GM23338 (cell line): ENCODE data around the gene TM7SF2. TPM values are rescaled to one million over a fixed set of nuclear protein-coding genes. Genes with fewer than 3 reads are reported as not detected.

Source experiments
- ATAC-seq: fragments of 200-7000 bp; cut with Tn5 transposase; 3 replicates; pipeline ENCODE4 v1.9.1; 2020
- DNase-seq: peaks from one replicate; pipeline ENCODE4 v3.0.0-alpha.2; 2015; ENCODE audit warnings: low spot score
- H2AFZ ChIP-seq: fragments of 200-600 bp; sonication (generic); 2 replicates; pipeline ENCODE4 v1.8.0; 2016; ENCODE audit warnings: antibody characterized with exemption, mild to moderate bottlenecking, moderate library complexity
- H3F3A ChIP-seq: fragments of 200-600 bp; sonication (generic); replicated peaks from 2 replicates; pipeline ENCODE4 v1.8.0; 2017; ENCODE audit warnings: antibody characterized with exemption, mixed run types, low read depth
- H3K27ac ChIP-seq: fragments of 200-600 bp; sonication (generic); 2 replicates; pipeline ENCODE4 v1.6.1; 2016; ENCODE audit warnings: low read depth
- H3K27me3 ChIP-seq: fragments of 200-600 bp; sonication (generic); 2 replicates; pipeline ENCODE4 v1.8.0; 2016; ENCODE audit warnings: mild to moderate bottlenecking, mixed run types, moderate library complexity; ENCODE audit not compliant: insufficient read depth
- H3K36me3 ChIP-seq: fragments of 200-600 bp; sonication (generic); 2 replicates; pipeline ENCODE4 v1.8.0; 2016; ENCODE audit warnings: mild to moderate bottlenecking; ENCODE audit not compliant: insufficient read depth
- H3K4me1 ChIP-seq: fragments of 200-600 bp; sonication (generic); 2 replicates; pipeline ENCODE4 v1.8.0; 2016; ENCODE audit warnings: mild to moderate bottlenecking, moderate library complexity; ENCODE audit not compliant: insufficient read depth
- H3K4me2 ChIP-seq: fragments of 200-600 bp; sonication (generic); 2 replicates; pipeline ENCODE4 v1.7.1; 2017; ENCODE audit warnings: mixed run types
- H3K4me3 ChIP-seq: fragments of 200-600 bp; sonication (generic); 2 replicates; pipeline ENCODE4 v1.6.1; 2016; ENCODE audit warnings: mixed run types
- H3K79me2 ChIP-seq: fragments of 200-600 bp; sonication (generic); replicated peaks from 2 replicates; pipeline ENCODE4 v1.8.0; 2017; ENCODE audit warnings: mild to moderate bottlenecking; ENCODE audit not compliant: insufficient read depth
- H3K9me2 ChIP-seq: fragments of 200-600 bp; sonication (generic); 2 replicates; pipeline ENCODE4 v1.8.0; 2017; ENCODE audit not compliant: insufficient read depth
- H4K20me1 ChIP-seq: fragments of 200-600 bp; sonication (generic); replicated peaks from 2 replicates; pipeline ENCODE4 v1.8.0; 2017; ENCODE audit warnings: mild to moderate bottlenecking; ENCODE audit not compliant: insufficient read depth
- H3K27ac Mint-ChIP-seq: 2 replicates; pipeline ENCODE4 v1.8.0; 2020; ENCODE audit warnings: inconsistent platforms, mild to moderate bottlenecking, moderate library complexity, mixed read lengths
- H3K27me3 Mint-ChIP-seq: 3 replicates; pipeline ENCODE4 v1.8.0; 2022; ENCODE audit warnings: low read depth, mild to moderate bottlenecking, moderate library complexity, mixed read lengths, inconsistent platforms; ENCODE audit not compliant: insufficient read depth, poor library complexity
- H3K36me3 Mint-ChIP-seq: 3 replicates; pipeline ENCODE4 v1.8.0; 2021; ENCODE audit warnings: low read depth, mild to moderate bottlenecking, inconsistent platforms, moderate library complexity, mixed read lengths
- H3K4me1 Mint-ChIP-seq: 3 replicates; pipeline ENCODE4 v1.8.0; 2020; ENCODE audit warnings: mild to moderate bottlenecking, inconsistent platforms, mixed read lengths
- H3K4me3 Mint-ChIP-seq: 3 replicates; pipeline ENCODE4 v1.8.0; 2021; ENCODE audit warnings: moderate library complexity, mild to moderate bottlenecking, inconsistent platforms, mixed read lengths
- H3K9me3 Mint-ChIP-seq: 3 replicates; pipeline ENCODE4 v1.8.0; 2020; ENCODE audit warnings: moderate library complexity, mild to moderate bottlenecking, inconsistent platforms, mixed read lengths
- CTCF ChIP-seq, 2 experiments: fragments of 200-600 bp in 1 of 2; sonication (generic) in 1 of 2; conservative IDR thresholded peaks; 2 replicates each; pipeline versions ENCODE4 v1.5.1 to v1.6.1; 2016 to 2017; ENCODE audit warnings: antibody characterized with exemption in 2 of 2, low read depth in 2 of 2, mild to moderate bottlenecking in 2 of 2, moderate library complexity in 1 of 2
- ETS1 ChIP-seq: IDR thresholded peaks from 2 replicates; pipeline ENCODE4 v1.6.1; 2016; ENCODE audit warnings: antibody characterized with exemption
- EZH2 ChIP-seq: fragments of 200-600 bp; sonication (generic); IDR thresholded peaks from one replicate; pipeline ENCODE4 v1.8.0; 2017; ENCODE audit warnings: antibody characterized with exemption, mild to moderate bottlenecking, low read depth; ENCODE audit not compliant: unreplicated experiment
- EZH2phosphoT487 ChIP-seq: fragments of 200-600 bp; sonication (generic); IDR thresholded peaks from one replicate; pipeline ENCODE4 v1.8.1; 2018; ENCODE audit warnings: antibody characterized with exemption; ENCODE audit not compliant: unreplicated experiment
- JUNB ChIP-seq: IDR thresholded peaks from one replicate; pipeline ENCODE4 v1.6.1; 2016; ENCODE audit warnings: antibody characterized with exemption; ENCODE audit not compliant: unreplicated experiment
- POLR2AphosphoS5 ChIP-seq: IDR thresholded peaks from 2 replicates; pipeline ENCODE4 v1.6.1; 2016; ENCODE audit warnings: antibody characterized with exemption, low read depth
- STAT1 ChIP-seq: IDR thresholded peaks from one replicate; pipeline ENCODE4 v1.6.1; 2016; ENCODE audit warnings: antibody characterized with exemption; ENCODE audit not compliant: unreplicated experiment
- ZNF114 ChIP-seq: fragments of 250-450 bp; sonication (Bioruptor Pico); IDR thresholded peaks from 2 replicates; pipeline ENCODE4 v1.5.0; 2020; ENCODE audit warnings: mild to moderate bottlenecking, moderate library complexity
- polyA plus RNA-seq: library from polyadenylated mRNA; unstranded; fragments of >200 nt; fragmentation: Nextera tagmentation; extraction: Ambion mirVana; gene quantifications from 2 replicates; pipeline ENCODE4 v1.2.1, GENCODE V29; 2016
- total RNA-seq: library from RNA; depleted of rRNA; stranded (reverse); fragments of >200 nt; shearing (Covaris generic); gene quantifications from 2 replicates; pipeline ENCODE4 v1.2.3, GENCODE V29; 2014
- TF ChIP-seq, protein P1 (sequence below): IDR thresholded peaks from one replicate; pipeline ENCODE4 v1.6.1; 2018; ENCODE audit warnings: antibody characterized with exemption; ENCODE audit not compliant: unreplicated experiment

TM7SF2 gene
- total and polyA plus RNA-seq, 2 experiments from 2014 or later = 43.5 to 82.3 TPM

GRCh38 chr11:65100674-65101350 lies 10.9 kb upstream of the TM7SF2 start:
- H3K36me3 Mint-ChIP-seq = peaks cover 4% of the 10 kb centered on the region
- H3K4me2 ChIP-seq = no peak overlapping the region
- no peak overlapping the region for H3K4me3 ChIP-seq
- H3K4me3 Mint-ChIP-seq = no peak overlapping the region
- H3K4me1 ChIP-seq = peaks cover 6% of the 10 kb centered on the region
- H3K36me3 ChIP-seq = peaks cover 7% of the 10 kb centered on the region; the same call in 1 of the 2 replicates
- no peaks in the 10 kb centered on the region for H3K9me2 ChIP-seq
- H3F3A ChIP-seq = 0 out of 2 replicates have a peak, but pooled peaks cover 5% of the 10 kb centered on the region
- no peak for ATAC-seq
- no peaks in the 10 kb centered on the region for H3K27me3 ChIP-seq
- no peak for DNase-seq
- peak; percentile 13 to 37; a peak in 2 of 4 replicates for TF ChIP-seq CTCF (conservative IDR thresholded peaks at IDR 0.05; ENCODE audit: low read depth in 2 of 2)
- TF ChIP-seq POLR2AphosphoS5 = no peak
- H3K27ac ChIP-seq = no peak overlapping the region
- peaks cover 2% of the 10 kb centered on the region; the same call in 1 of the 2 replicates for H4K20me1 ChIP-seq
- H3K4me1 Mint-ChIP-seq = peaks cover under 1% of the 10 kb centered on the region; the same call in 2 of the 3 replicates
- peaks cover 46% of the 10 kb centered on the region for H3K79me2 ChIP-seq
- H3K27me3 Mint-ChIP-seq = peaks cover 3% of the 10 kb centered on the region
- H3K9me3 Mint-ChIP-seq = no peaks in the 10 kb centered on the region
- H2AFZ ChIP-seq = no peak overlapping the region
- H3K27ac Mint-ChIP-seq = no peak overlapping the region

- Mint-ChIP-seq H3K4me3 (no peak overlapping the region), H3K27ac (no peak overlapping the region), H3K27me3 (peaks cover 2% of the 10 kb centered on the region), H3K4me1 (no peaks in the 10 kb centered on the region; the same call in 2 of the 3 replicates), H3K9me3 (no peaks in the 10 kb centered on the region; the same call in 1 of the 3 replicates), H3K36me3 (peaks cover 11% of the 10 kb centered on the region)
- no peaks in the 10 kb centered on the region for H3K9me2 ChIP-seq
- no peak overlapping the region for H2AFZ ChIP-seq
- H3K79me2 ChIP-seq = peaks cover 40% of the 10 kb centered on the region
- H3K4me2 ChIP-seq = no peak overlapping the region
- no peak overlapping the region for H3K27ac ChIP-seq
- peaks cover 2% of the 10 kb centered on the region; the same call in 1 of the 2 replicates for H4K20me1 ChIP-seq
- no peaks in the 10 kb centered on the region; the same call in 1 of the 2 replicates for H3K4me1 ChIP-seq
- H3K4me3 ChIP-seq = no peak overlapping the region
- DNase-seq = no peak
- no peaks in the 10 kb centered on the region for H3F3A ChIP-seq
- 0 out of 2 replicates have a peak, but pooled peaks cover 7% of the 10 kb centered on the region for H3K36me3 ChIP-seq
- no peak for ATAC-seq
- H3K27me3 ChIP-seq = no peaks in the 10 kb centered on the region
- TF ChIP-seq ETS1 (no peak), EZH2 (no peak), STAT1 (no peak), EZH2phosphoT487 (no peak), JUNB (no peak), ZNF114 (no peak), POLR2AphosphoS5 (no peak)
- TF ChIP-seq, protein P1, sequence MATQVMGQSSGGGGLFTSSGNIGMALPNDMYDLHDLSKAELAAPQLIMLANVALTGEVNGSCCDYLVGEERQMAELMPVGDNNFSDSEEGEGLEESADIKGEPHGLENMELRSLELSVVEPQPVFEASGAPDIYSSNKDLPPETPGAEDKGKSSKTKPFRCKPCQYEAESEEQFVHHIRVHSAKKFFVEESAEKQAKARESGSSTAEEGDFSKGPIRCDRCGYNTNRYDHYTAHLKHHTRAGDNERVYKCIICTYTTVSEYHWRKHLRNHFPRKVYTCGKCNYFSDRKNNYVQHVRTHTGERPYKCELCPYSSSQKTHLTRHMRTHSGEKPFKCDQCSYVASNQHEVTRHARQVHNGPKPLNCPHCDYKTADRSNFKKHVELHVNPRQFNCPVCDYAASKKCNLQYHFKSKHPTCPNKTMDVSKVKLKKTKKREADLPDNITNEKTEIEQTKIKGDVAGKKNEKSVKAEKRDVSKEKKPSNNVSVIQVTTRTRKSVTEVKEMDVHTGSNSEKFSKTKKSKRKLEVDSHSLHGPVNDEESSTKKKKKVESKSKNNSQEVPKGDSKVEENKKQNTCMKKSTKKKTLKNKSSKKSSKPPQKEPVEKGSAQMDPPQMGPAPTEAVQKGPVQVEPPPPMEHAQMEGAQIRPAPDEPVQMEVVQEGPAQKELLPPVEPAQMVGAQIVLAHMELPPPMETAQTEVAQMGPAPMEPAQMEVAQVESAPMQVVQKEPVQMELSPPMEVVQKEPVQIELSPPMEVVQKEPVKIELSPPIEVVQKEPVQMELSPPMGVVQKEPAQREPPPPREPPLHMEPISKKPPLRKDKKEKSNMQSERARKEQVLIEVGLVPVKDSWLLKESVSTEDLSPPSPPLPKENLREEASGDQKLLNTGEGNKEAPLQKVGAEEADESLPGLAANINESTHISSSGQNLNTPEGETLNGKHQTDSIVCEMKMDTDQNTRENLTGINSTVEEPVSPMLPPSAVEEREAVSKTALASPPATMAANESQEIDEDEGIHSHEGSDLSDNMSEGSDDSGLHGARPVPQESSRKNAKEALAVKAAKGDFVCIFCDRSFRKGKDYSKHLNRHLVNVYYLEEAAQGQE = no peak
These were observed 9.3 kb upstream of the TM7SF2 start for GRCh38 chr11:65102142-65103095.
